Pancreas (tissue), 10 donors: ENCODE measurements around the gene SPEM2. TPM values are rescaled to one million over a fixed set of nuclear protein-coding genes. Genes with fewer than 3 reads are reported as not detected.

Experiments used
- ATAC-seq, 4 donors: fragments of 200-7000 bp; cut with Tn5 transposase; one replicate each; pipeline versions ENCODE4 v1.8.0 to v1.9.1; 2020; ENCODE audit warnings: mild to moderate bottlenecking in 4 of 4, moderate library complexity in 4 of 4
- DNase-seq, 6 donors: peaks; one replicate each; pipeline ENCODE4 v3.0.0-alpha.2; 2020
- FAIRE-seq: peaks from 2 replicates; lab custom pipeline; 2012; peaks lifted over from hg19 to GRCh38; lab: Jason Lieb, UNC
- H3K27ac ChIP-seq, 4 donors: fragments of 200-600 bp; sonication (generic); 1 replicate in 3 of 4; 2 replicates in 1 of 4; pipeline versions ENCODE4 v1.5.0 to v1.8.0; 2020
- H3K27me3 ChIP-seq, 4 donors: fragments of 200-600 bp; one replicate each; pipeline ENCODE4 v1.8.0; 2021
- H3K36me3 ChIP-seq, 3 donors: fragments of 200-600 bp; sonication (generic) in 1 of 3; one replicate each; pipeline versions ENCODE4 v1.5.0 to v1.8.0; 2020 to 2021
- H3K4me1 ChIP-seq, 3 donors: fragments of 200-600 bp; one replicate each; pipeline ENCODE4 v1.8.0; 2021
- H3K4me3 ChIP-seq, 4 donors: fragments of 200-600 bp; sonication (generic) in 2 of 4; one replicate each; pipeline versions ENCODE4 v1.5.0 to v1.8.0; 2020 to 2021
- H3K9me3 ChIP-seq, 4 donors: fragments of 200-600 bp; one replicate each; pipeline ENCODE4 v1.8.0; 2021
- WGBS, 2 donors: extraction: QIAGEN DNeasy Blood & Tissue Kit; methylation state at CpG; one replicate each; pipeline ENCODE4 v1.1.7; 2013; 5-methylcytosine and 5-hydroxymethylcytosine counted together
- intact Hi-C, 3 donors: fragments of 100-400 bp; cut with DNase I; formaldehyde crosslinking; loops; one replicate each; pipeline versions ENCODE4 v1.11.1 to v1.14.2; 2022
- polyA plus RNA-seq, 2 donors: library from polyadenylated mRNA; stranded (reverse); fragments of 200-250 nt; gene quantifications; one replicate each; pipeline ENCODE4 v1.2.3, GENCODE V29; 2013
- total RNA-seq, 6 donors: library from RNA; stranded (reverse); fragmentation: NEBNext Ultra II Directional in 4 of 6; extraction: Animal tissue kit (Norgen Biotek cat#: 25700) in 4 of 6; gene quantifications; one replicate each; pipeline versions ENCODE4 v1.2.1 to v1.2.4, GENCODE V29; 2021 to 2023
- TF ChIP-seq, protein P1 (sequence below), 4 donors: fragments of 200-600 bp; sonication (generic) in 3 of 4; IDR thresholded peaks; one replicate each; pipeline versions ENCODE4 v1.5.0 to v1.8.0; 2021; ENCODE audit warnings: antibody characterized with exemption in 4 of 4
- donor health status: healthy with polysubstance abuse.
- donor health status: DM: no; HTN: no; CAD: no; lungs with moderate emphysema.
- donor health status: DM: no; HTN: no; CAD: no.
- donor health status: control.
- donor health status: control.
- donor health status: Bipolar disorder and iron deficiency.
- donor health status: DM: yes; HTN: yes; CAD: no.
- donor health status: DM: no; HTN: no; CAD: no.
- donor health status: DM: no; HTN: no; CAD: no.
- donor health status: DM: yes; HTN: yes; CAD: no.

Gene SPEM2
- total and polyA plus RNA-seq, 8 donors: not detected

DNA sequence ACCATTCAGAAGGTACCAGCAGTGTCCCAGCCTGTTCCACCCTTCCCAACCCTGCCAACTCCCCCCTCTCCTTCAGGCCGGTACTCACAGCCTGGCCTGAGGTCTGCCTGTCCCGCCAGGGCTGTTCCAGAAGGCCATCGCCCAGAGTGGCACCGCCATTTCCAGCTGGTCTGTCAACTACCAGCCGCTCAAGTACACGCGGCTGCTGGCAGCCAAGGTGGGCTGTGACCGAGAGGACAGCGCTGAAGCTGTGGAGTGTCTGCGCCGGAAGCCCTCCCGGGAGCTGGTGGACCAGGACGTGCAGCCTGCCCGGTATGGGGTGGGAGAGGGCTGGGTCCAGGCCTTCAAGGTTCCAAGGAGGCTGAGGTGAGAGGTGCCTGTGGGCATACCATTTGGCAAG is 10.6 kb upstream of the SPEM2 start:
- DNase-seq (no peak), FAIRE-seq (no peak), ATAC-seq (no peak)
- TF ChIP-seq, protein P1, sequence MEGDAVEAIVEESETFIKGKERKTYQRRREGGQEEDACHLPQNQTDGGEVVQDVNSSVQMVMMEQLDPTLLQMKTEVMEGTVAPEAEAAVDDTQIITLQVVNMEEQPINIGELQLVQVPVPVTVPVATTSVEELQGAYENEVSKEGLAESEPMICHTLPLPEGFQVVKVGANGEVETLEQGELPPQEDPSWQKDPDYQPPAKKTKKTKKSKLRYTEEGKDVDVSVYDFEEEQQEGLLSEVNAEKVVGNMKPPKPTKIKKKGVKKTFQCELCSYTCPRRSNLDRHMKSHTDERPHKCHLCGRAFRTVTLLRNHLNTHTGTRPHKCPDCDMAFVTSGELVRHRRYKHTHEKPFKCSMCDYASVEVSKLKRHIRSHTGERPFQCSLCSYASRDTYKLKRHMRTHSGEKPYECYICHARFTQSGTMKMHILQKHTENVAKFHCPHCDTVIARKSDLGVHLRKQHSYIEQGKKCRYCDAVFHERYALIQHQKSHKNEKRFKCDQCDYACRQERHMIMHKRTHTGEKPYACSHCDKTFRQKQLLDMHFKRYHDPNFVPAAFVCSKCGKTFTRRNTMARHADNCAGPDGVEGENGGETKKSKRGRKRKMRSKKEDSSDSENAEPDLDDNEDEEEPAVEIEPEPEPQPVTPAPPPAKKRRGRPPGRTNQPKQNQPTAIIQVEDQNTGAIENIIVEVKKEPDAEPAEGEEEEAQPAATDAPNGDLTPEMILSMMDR (IDR thresholded peaks at IDR 0.05): no peak
- WGBS, 2 donors: 78 to 83% methylated on average over 14 of the region's 14 CpGs
- no peak overlapping the region for H3K4me3 ChIP-seq
- no peaks in the 10 kb centered on the region for H3K27me3 ChIP-seq
- no peak overlapping the region for H3K27ac ChIP-seq
- H3K4me1 ChIP-seq: no peaks in the 10 kb centered on the region
- H3K9me3 ChIP-seq: no peaks in the 10 kb centered on the region
- H3K36me3 ChIP-seq: no peaks in the 10 kb centered on the region
- intact Hi-C loops: no loop called here

DNA sequence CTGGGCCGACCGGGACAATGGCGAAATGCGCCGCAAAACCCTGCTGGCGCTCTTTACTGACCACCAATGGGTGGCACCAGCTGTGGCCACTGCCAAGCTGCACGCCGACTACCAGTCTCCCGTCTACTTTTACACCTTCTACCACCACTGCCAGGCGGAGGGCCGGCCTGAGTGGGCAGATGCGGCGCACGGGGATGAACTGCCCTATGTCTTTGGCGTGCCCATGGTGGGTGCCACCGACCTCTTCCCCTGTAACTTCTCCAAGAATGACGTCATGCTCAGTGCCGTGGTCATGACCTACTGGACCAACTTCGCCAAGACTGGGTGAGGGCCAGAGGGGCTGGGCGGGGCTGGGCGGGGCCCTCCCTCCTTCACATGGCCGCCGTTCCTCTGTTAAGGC is 9.6 kb upstream of the SPEM2 start:
- Histone ChIP-seq H3K27me3 (no peaks in the 10 kb centered on the region), H3K4me1 (no peaks in the 10 kb centered on the region), H3K9me3 (no peaks in the 10 kb centered on the region), H3K27ac (no peak overlapping the region), H3K4me3 (no peak overlapping the region), H3K36me3 (no peaks in the 10 kb centered on the region)
- ATAC-seq (no peak), FAIRE-seq (no peak), DNase-seq (no peak)
- 84 to 85% methylated on average over 23 of the region's 23 CpGs for WGBS, 2 donors
- TF ChIP-seq, protein P1 (IDR thresholded peaks at IDR 0.05): no peak
- intact Hi-C loops: no loop called here

DNA sequence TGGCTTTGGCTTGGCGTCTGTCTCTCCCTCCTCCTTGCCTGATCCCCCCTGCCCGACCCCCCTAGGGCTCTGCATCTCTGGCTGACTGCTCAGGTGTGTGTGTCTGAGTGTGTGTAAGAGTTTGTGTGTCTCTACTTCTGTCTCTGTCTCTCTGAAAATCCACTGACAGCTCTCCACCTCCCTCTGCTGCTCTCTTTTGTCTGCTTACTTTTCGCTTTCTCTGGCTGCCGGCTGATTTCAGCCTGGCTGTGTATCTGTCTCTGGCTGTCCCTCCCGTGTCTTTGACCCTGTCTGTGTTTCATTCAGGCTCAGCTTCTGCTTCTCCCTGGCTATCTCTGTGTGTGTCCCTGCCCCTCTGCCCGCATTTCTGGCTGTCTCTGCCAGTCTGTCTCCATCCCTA is 9.1 kb upstream of the SPEM2 start:
- intact Hi-C loops: no loop called here
- Histone ChIP-seq H3K27me3 (no peaks in the 10 kb centered on the region), H3K9me3 (no peaks in the 10 kb centered on the region), H3K36me3 (no peaks in the 10 kb centered on the region), H3K4me3 (no peak overlapping the region), H3K4me1 (no peaks in the 10 kb centered on the region), H3K27ac (no peak overlapping the region)
- 64 to 78% methylated on average over 6 of the region's 6 CpGs for WGBS, 2 donors
- DNase-seq (no peak), ATAC-seq (no peak), FAIRE-seq (no peak)
- TF ChIP-seq, protein P1 (IDR thresholded peaks at IDR 0.05): no peak

DNA sequence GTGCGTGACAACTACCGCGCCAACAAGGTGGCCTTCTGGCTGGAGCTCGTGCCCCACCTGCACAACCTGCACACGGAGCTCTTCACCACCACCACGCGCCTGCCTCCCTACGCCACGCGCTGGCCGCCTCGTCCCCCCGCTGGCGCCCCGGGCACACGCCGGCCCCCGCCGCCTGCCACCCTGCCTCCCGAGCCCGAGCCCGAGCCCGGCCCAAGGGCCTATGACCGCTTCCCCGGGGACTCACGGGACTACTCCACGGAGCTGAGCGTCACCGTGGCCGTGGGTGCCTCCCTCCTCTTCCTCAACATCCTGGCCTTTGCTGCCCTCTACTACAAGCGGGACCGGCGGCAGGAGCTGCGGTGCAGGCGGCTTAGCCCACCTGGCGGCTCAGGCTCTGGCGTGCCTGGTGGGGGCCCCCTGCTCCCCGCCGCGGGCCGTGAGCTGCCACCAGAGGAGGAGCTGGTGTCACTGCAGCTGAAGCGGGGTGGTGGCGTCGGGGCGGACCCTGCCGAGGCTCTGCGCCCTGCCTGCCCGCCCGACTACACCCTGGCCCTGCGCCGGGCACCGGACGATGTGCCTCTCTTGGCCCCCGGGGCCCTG is 8.3 kb upstream of the SPEM2 start:
- DNase-seq (peak in 1 of 6 donors; percentile 44), ATAC-seq (no peak), FAIRE-seq (no peak)
- intact Hi-C loops: no loop called here
- H3K4me3 ChIP-seq: no peak overlapping the region
- 93 to 96% methylated on average over 45 to 54 of the region's 54 CpGs for WGBS, 2 donors
- H3K9me3 ChIP-seq: no peaks in the 10 kb centered on the region
- TF ChIP-seq, protein P1 (IDR thresholded peaks at IDR 0.05): no peak
- no peaks in the 10 kb centered on the region for H3K36me3 ChIP-seq
- H3K27me3 ChIP-seq: no peaks in the 10 kb centered on the region
- no peak overlapping the region for H3K27ac ChIP-seq
- no peaks in the 10 kb centered on the region for H3K4me1 ChIP-seq

DNA sequence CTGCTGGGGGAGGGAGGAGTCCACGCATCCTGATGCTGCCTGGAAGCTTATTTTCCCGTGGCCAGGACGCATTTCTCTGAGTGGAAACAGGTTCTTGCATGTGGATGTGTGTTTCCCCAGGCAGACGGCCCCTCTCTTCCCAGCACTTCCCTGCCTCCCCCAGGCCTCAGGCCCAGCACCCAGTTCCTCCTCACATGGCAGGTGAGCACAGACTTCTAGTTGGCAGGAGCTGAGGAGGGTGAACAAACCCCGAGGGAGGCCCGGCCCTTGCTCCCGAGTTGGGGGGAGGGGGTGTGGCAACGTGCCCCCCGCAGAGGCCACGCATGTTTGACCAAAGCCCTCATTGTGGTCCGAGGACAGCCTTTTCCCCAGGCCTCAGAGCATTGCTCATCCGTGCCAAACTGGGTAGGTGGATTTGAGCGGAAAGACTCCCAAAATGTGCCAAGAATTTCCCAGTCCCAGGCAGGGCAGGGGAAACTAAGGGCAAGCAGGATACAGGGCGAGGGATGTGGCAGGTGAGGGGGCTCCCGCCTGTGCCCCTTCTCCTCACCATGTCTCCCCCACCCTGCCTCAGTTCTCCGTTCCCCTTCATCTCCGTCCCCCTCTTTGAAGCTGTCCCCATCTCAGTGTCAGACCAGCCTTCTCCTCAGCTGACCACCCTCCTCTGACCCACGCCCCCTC is 6.8 kb upstream of the SPEM2 start:
- Histone ChIP-seq H3K36me3 (no peaks in the 10 kb centered on the region), H3K4me3 (no peak overlapping the region), H3K27me3 (no peaks in the 10 kb centered on the region), H3K4me1 (no peaks in the 10 kb centered on the region), H3K27ac (no peak overlapping the region), H3K9me3 (no peaks in the 10 kb centered on the region)
- intact Hi-C loops: no loop called here
- DNase-seq (peak in 1 of 6 donors; percentile 45), FAIRE-seq (no peak), ATAC-seq (no peak)
- WGBS, 2 donors: 57 to 62% methylated on average over 18 of the region's 18 CpGs
- TF ChIP-seq, protein P1 (IDR thresholded peaks at IDR 0.05): no peak
